Measurements from ENCODE around the gene XPOT.

XPOT gene

GRCh38 chr12:64413884-64414283 is 9.7 kb downstream of the XPOT start:
- H3K9me3 ChIP-seq (ENCODE audit: control insufficient read depth in 5 of 5, low read length in 5 of 5): no peaks in the 10 kb centered on the region
- H3K27ac ChIP-seq (ENCODE audit: low read depth, low read length): no peak overlapping the region
- H3K9ac ChIP-seq (ENCODE audit: low read length in 5 of 5): no peak overlapping the region
- no peaks in the 10 kb centered on the region for H3K27me3 ChIP-seq (ENCODE audit: control insufficient read depth in 5 of 5, insufficient read depth in 4 of 5, low read length in 5 of 5)
- no peaks in the 10 kb centered on the region for H3K4me1 ChIP-seq (ENCODE audit: control insufficient read depth in 5 of 5, insufficient read depth in 5 of 5, low read length in 5 of 5)
- no peak overlapping the region for H3K4me3 ChIP-seq (ENCODE audit: low read depth in 1 of 5, low read length in 5 of 5)
- peaks cover 48 to 80% (median 65%) of the 10 kb centered on the region in 5 donors for H3K36me3 ChIP-seq (ENCODE audit: control insufficient read depth in 5 of 5, insufficient read depth in 5 of 5, low read length in 5 of 5)

GRCh38 chr12:64418209-64418608 is 14.0 kb downstream of the XPOT start:
- H3K4me1 ChIP-seq (ENCODE audit: control insufficient read depth in 5 of 5, insufficient read depth in 5 of 5, low read length in 5 of 5): no peaks in the 10 kb centered on the region
- peaks cover 58 to 89% (median 66%) of the 10 kb centered on the region in 5 donors for H3K36me3 ChIP-seq (ENCODE audit: control insufficient read depth in 5 of 5, insufficient read depth in 5 of 5, low read length in 5 of 5)
- H3K9me3 ChIP-seq (ENCODE audit: control insufficient read depth in 5 of 5, low read length in 5 of 5): no peaks in the 10 kb centered on the region
- no peak overlapping the region for H3K9ac ChIP-seq (ENCODE audit: low read length in 5 of 5)
- H3K27me3 ChIP-seq (ENCODE audit: control insufficient read depth in 5 of 5, insufficient read depth in 4 of 5, low read length in 5 of 5): no peaks in the 10 kb centered on the region
- H3K27ac ChIP-seq (ENCODE audit: low read depth, low read length): no peak overlapping the region
- H3K4me3 ChIP-seq (ENCODE audit: low read depth in 1 of 5, low read length in 5 of 5): no peak overlapping the region

GRCh38 chr12:64419696-64420095 is 15.5 kb downstream of the XPOT start:
- no peaks in the 10 kb centered on the region for H3K4me1 ChIP-seq (ENCODE audit: control insufficient read depth in 5 of 5, insufficient read depth in 5 of 5, low read length in 5 of 5)
- H3K27ac ChIP-seq (ENCODE audit: low read depth, low read length): no peak overlapping the region
- peak overlapping the region in 2 of 5 donors; percentile 0 to 2 for H3K4me3 ChIP-seq (ENCODE audit: low read depth in 1 of 5, low read length in 5 of 5)
- no peaks in the 10 kb centered on the region for H3K27me3 ChIP-seq (ENCODE audit: control insufficient read depth in 5 of 5, insufficient read depth in 4 of 5, low read length in 5 of 5)
- H3K9ac ChIP-seq (ENCODE audit: low read length in 5 of 5): no peak overlapping the region
- peaks cover 54 to 91% (median 69%) of the 10 kb centered on the region in 5 donors for H3K36me3 ChIP-seq (ENCODE audit: control insufficient read depth in 5 of 5, insufficient read depth in 5 of 5, low read length in 5 of 5)
- H3K9me3 ChIP-seq (ENCODE audit: control insufficient read depth in 5 of 5, low read length in 5 of 5): no peaks in the 10 kb centered on the region

- Histone ChIP-seq H3K4me1 (ENCODE audit: control insufficient read depth in 5 of 5, insufficient read depth in 5 of 5, low read length in 5 of 5) (no peaks in the 10 kb centered on the region), H3K9me3 (ENCODE audit: control insufficient read depth in 5 of 5, low read length in 5 of 5) (no peaks in the 10 kb centered on the region), H3K27me3 (ENCODE audit: control insufficient read depth in 5 of 5, insufficient read depth in 4 of 5, low read length in 5 of 5) (no peaks in the 10 kb centered on the region), H3K36me3 (ENCODE audit: control insufficient read depth in 5 of 5, insufficient read depth in 5 of 5, low read length in 5 of 5) (peaks cover 62 to 95% (median 82%) of the 10 kb centered on the region in 5 donors), H3K9ac (ENCODE audit: low read length in 5 of 5) (no peak overlapping the region), H3K27ac (ENCODE audit: low read depth, low read length) (no peak overlapping the region), H3K4me3 (ENCODE audit: low read depth in 1 of 5, low read length in 5 of 5) (no peak overlapping the region)
These were observed 23.8 kb downstream of the XPOT start for GRCh38 chr12:64427988-64428387.

- no peak overlapping the region for H3K4me3 ChIP-seq (ENCODE audit: low read depth in 1 of 5, low read length in 5 of 5)
- H3K9me3 ChIP-seq (ENCODE audit: control insufficient read depth in 5 of 5, low read length in 5 of 5): no peaks in the 10 kb centered on the region
- H3K27me3 ChIP-seq (ENCODE audit: control insufficient read depth in 5 of 5, insufficient read depth in 4 of 5, low read length in 5 of 5): no peaks in the 10 kb centered on the region
- no peak overlapping the region for H3K27ac ChIP-seq (ENCODE audit: low read depth, low read length)
- H3K36me3 ChIP-seq (ENCODE audit: control insufficient read depth in 5 of 5, insufficient read depth in 5 of 5, low read length in 5 of 5): peaks cover 66 to 95% (median 84%) of the 10 kb centered on the region in 5 donors
- peak overlapping the region in 1 of 5 donors; percentile 4 for H3K9ac ChIP-seq (ENCODE audit: low read length in 5 of 5)
- H3K4me1 ChIP-seq (ENCODE audit: control insufficient read depth in 5 of 5, insufficient read depth in 5 of 5, low read length in 5 of 5): no peaks in the 10 kb centered on the region
These were observed 24.8 kb downstream of the XPOT start for GRCh38 chr12:64428956-64429355.

- Histone ChIP-seq H3K36me3 (ENCODE audit: control insufficient read depth in 5 of 5, insufficient read depth in 5 of 5, low read length in 5 of 5) (peaks cover 64 to 95% (median 83%) of the 10 kb centered on the region in 5 donors), H3K4me1 (ENCODE audit: control insufficient read depth in 5 of 5, insufficient read depth in 5 of 5, low read length in 5 of 5) (no peaks in the 10 kb centered on the region), H3K4me3 (ENCODE audit: low read depth in 1 of 5, low read length in 5 of 5) (no peak overlapping the region)
These were observed 26.7 kb downstream of the XPOT start for GRCh38 chr12:64430886-64431285.

GRCh38 chr12:64431791-64432190 is 27.6 kb downstream of the XPOT start:
- Histone ChIP-seq H3K4me1 (ENCODE audit: control insufficient read depth in 5 of 5, insufficient read depth in 5 of 5, low read length in 5 of 5) (no peaks in the 10 kb centered on the region), H3K4me3 (ENCODE audit: low read depth in 1 of 5, low read length in 5 of 5) (no peak overlapping the region), H3K9me3 (ENCODE audit: control insufficient read depth in 5 of 5, low read length in 5 of 5) (no peaks in the 10 kb centered on the region), H3K36me3 (ENCODE audit: control insufficient read depth in 5 of 5, insufficient read depth in 5 of 5, low read length in 5 of 5) (peaks cover 60 to 95% (median 85%) of the 10 kb centered on the region in 5 donors), H3K27me3 (ENCODE audit: control insufficient read depth in 5 of 5, insufficient read depth in 4 of 5, low read length in 5 of 5) (no peaks in the 10 kb centered on the region), H3K27ac (ENCODE audit: low read depth, low read length) (no peak overlapping the region), H3K9ac (ENCODE audit: low read length in 5 of 5) (no peak overlapping the region)

More at GRCh38 chr12:64430886-64431285, 26.7 kb downstream of the XPOT start:
- no peak overlapping the region for H3K9ac ChIP-seq (ENCODE audit: low read length in 5 of 5)
- no peak overlapping the region for H3K27ac ChIP-seq (ENCODE audit: low read depth, low read length)
- H3K9me3 ChIP-seq (ENCODE audit: control insufficient read depth in 5 of 5, low read length in 5 of 5): no peaks in the 10 kb centered on the region
- H3K27me3 ChIP-seq (ENCODE audit: control insufficient read depth in 5 of 5, insufficient read depth in 4 of 5, low read length in 5 of 5): no peaks in the 10 kb centered on the region

GRCh38 chr12:64433915-64434314 is 29.7 kb downstream of the XPOT start:
- Histone ChIP-seq H3K4me3 (ENCODE audit: low read depth in 1 of 5, low read length in 5 of 5) (no peak overlapping the region), H3K27me3 (ENCODE audit: control insufficient read depth in 5 of 5, insufficient read depth in 4 of 5, low read length in 5 of 5) (no peaks in the 10 kb centered on the region), H3K27ac (ENCODE audit: low read depth, low read length) (no peak overlapping the region), H3K4me1 (ENCODE audit: control insufficient read depth in 5 of 5, insufficient read depth in 5 of 5, low read length in 5 of 5) (no peaks in the 10 kb centered on the region), H3K36me3 (ENCODE audit: control insufficient read depth in 5 of 5, insufficient read depth in 5 of 5, low read length in 5 of 5) (peaks cover 60 to 96% (median 86%) of the 10 kb centered on the region in 5 donors), H3K9ac (ENCODE audit: low read length in 5 of 5) (no peak overlapping the region), H3K9me3 (ENCODE audit: control insufficient read depth in 5 of 5, low read length in 5 of 5) (no peaks in the 10 kb centered on the region)

- Histone ChIP-seq H3K27me3 (ENCODE audit: control insufficient read depth in 5 of 5, insufficient read depth in 4 of 5, low read length in 5 of 5) (no peaks in the 10 kb centered on the region), H3K9ac (ENCODE audit: low read length in 5 of 5) (no peak overlapping the region), H3K4me3 (ENCODE audit: low read depth in 1 of 5, low read length in 5 of 5) (no peak overlapping the region), H3K4me1 (ENCODE audit: control insufficient read depth in 5 of 5, insufficient read depth in 5 of 5, low read length in 5 of 5) (no peaks in the 10 kb centered on the region), H3K27ac (ENCODE audit: low read depth, low read length) (no peak overlapping the region), H3K36me3 (ENCODE audit: control insufficient read depth in 5 of 5, insufficient read depth in 5 of 5, low read length in 5 of 5) (peaks cover 42 to 72% (median 67%) of the 10 kb centered on the region in 5 donors), H3K9me3 (ENCODE audit: control insufficient read depth in 5 of 5, low read length in 5 of 5) (no peaks in the 10 kb centered on the region)
These were observed 35.9 kb downstream of the XPOT start for GRCh38 chr12:64440100-64440499.

GRCh38 chr12:64445490-64445889 is 41.3 kb downstream of the XPOT start:
- H3K27ac ChIP-seq (ENCODE audit: low read depth, low read length): no peak overlapping the region
- H3K9ac ChIP-seq (ENCODE audit: low read length in 5 of 5): no peak overlapping the region
- H3K4me3 ChIP-seq (ENCODE audit: low read depth in 1 of 5, low read length in 5 of 5): no peak overlapping the region
- H3K27me3 ChIP-seq (ENCODE audit: control insufficient read depth in 5 of 5, insufficient read depth in 4 of 5, low read length in 5 of 5): no peaks in the 10 kb centered on the region
- H3K4me1 ChIP-seq (ENCODE audit: control insufficient read depth in 5 of 5, insufficient read depth in 5 of 5, low read length in 5 of 5): no peaks in the 10 kb centered on the region
- no peaks in the 10 kb centered on the region for H3K9me3 ChIP-seq (ENCODE audit: control insufficient read depth in 5 of 5, low read length in 5 of 5)
- H3K36me3 ChIP-seq (ENCODE audit: control insufficient read depth in 5 of 5, insufficient read depth in 5 of 5, low read length in 5 of 5): peaks cover 26 to 51% (median 40%) of the 10 kb centered on the region in 5 donors

- Histone ChIP-seq H3K4me3 (ENCODE audit: low read depth in 1 of 5, low read length in 5 of 5) (no peak overlapping the region), H3K36me3 (ENCODE audit: control insufficient read depth in 5 of 5, insufficient read depth in 5 of 5, low read length in 5 of 5) (peaks cover 26 to 51% (median 34%) of the 10 kb centered on the region in 5 donors), H3K9me3 (ENCODE audit: control insufficient read depth in 5 of 5, low read length in 5 of 5) (no peaks in the 10 kb centered on the region), H3K27ac (ENCODE audit: low read depth, low read length) (no peak overlapping the region), H3K27me3 (ENCODE audit: control insufficient read depth in 5 of 5, insufficient read depth in 4 of 5, low read length in 5 of 5) (no peaks in the 10 kb centered on the region), H3K9ac (ENCODE audit: low read length in 5 of 5) (no peak overlapping the region), H3K4me1 (ENCODE audit: control insufficient read depth in 5 of 5, insufficient read depth in 5 of 5, low read length in 5 of 5) (peaks cover 2 to 4% (median 3%) of the 10 kb centered on the region in 5 donors)
These were observed 42.1 kb downstream of the XPOT start for GRCh38 chr12:64446295-64446694.
